HG03025 (cell line): Measurements from ENCODE around the gene CDK3.
"Not testable (repeated sequence)": the region's sequence is repeated elsewhere in the genome, so short reads cannot be mapped to it uniquely, and the experiment has no call there.

Experiments used
- ATAC-seq: cut with Tn5 transposase; IDR thresholded peaks from one replicate; pipeline ENCODE4 v1.9.1; 2021; ENCODE audit warnings: mild to moderate bottlenecking, moderate library complexity; ENCODE audit not compliant: unreplicated experiment, low FRiP score

CDK3 gene

DNA sequence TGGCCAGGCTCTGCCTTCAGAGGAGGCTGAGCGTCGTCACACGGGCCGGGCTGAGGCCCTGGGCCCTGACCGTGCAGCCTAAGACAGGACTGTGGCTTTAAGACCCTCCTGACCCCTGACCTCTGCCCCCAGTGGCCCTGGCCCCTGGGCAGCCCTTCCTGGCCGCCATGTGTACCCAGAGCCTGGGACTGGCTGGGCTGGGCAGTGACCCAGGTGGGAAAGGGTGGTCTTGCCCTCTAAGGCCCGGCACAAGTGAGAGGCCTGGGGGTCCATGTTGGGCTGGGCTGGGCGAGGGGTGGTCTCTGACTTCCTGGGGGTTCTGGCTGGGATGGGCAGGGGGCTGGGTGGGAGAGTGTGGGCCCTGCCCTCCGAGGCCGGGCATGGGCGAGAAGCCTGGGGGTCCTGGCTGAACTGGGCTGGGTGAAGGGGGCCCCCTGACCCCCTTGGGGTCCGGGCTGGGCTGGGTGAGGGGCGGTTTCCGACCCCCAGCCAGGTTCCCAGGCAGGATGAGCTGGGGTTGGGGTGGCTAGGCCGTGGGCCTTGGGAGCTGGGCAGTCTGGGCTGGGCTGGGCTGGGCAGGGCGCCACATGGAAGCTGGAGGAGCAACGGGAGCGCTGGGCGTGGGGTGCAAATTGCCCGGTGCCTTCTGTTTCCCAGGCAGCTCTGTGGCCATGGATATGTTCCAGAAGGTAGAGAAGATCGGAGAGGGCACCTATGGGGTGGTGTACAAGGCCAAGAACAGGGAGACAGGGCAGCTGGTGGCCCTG, at the start of gene CDK3:
Gene CDK3, plus strand, starts transcription at position 101 of the 767 bp plus-strand sequence. Its CDS starts 571 bp downstream, at position 672.
- ATAC-seq: no peak

DNA sequence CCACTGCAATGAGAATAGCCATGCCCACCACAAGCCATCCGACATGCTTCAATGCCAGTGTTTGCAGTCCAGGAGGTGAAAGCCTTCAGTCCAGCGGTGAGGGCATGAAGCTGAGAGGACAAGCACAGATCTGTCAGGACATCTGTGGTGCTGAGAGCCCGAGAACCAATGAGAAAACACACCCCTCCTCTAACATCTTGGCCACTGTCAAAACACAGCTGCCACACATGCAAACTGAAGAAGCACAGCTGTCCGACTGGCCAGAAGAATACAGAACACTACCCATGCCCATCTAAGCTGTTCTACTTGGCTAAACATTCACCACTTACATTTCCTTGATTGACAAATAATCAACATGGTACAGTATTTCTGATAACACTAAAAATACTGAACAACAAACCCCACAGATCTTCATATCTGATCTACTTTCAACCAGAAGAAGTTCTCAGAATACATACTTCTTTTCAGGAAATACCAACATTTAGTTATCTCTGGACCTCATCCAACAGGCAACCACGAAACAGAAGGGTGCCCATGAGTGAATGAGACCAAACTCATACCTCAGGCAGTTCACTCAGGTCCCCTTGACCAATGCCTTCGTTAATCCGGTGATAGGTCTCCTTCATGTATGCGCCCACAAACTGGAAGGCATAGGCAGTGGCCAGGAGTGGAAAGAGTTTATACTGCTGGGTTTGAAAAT, 49.6 kb upstream of the CDK3 start:
- ATAC-seq: no peak

DNA sequence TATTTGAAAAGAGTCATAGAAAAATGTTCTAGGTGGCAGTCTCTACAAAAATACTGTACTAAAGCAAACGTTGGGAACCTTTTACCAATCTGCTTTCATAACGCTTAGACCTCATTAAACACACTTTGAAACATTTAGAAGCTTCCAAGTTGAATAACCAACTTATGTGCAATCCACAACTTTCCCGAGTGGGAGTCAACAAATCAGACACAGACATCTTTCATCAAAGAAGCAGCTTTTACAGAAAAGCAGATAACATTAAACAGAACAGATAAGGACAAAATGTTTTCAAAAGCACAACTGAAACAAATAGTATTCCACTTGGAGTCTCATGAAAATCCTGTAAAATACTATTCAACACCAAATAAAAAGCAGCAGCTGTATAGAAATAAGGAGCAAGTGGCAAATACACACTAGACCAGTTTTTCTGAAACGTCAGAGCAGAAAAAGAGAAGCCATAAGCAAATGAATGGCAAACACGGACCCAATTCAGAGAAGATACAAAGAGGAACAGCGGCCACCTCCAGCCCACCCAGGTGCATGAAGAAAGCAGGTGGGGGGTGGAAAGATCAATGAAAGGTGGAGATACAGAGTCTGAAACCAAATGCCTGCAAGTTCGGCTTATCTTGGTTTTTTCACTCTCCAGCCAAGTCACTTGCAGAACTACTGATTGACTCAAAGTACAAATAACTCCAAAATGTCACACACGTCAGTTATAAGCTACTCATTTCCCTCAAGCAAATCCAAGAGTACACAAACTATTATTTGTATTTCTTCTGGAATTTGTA, 41.4 kb upstream of the CDK3 start:
- ATAC-seq: no peak

DNA sequence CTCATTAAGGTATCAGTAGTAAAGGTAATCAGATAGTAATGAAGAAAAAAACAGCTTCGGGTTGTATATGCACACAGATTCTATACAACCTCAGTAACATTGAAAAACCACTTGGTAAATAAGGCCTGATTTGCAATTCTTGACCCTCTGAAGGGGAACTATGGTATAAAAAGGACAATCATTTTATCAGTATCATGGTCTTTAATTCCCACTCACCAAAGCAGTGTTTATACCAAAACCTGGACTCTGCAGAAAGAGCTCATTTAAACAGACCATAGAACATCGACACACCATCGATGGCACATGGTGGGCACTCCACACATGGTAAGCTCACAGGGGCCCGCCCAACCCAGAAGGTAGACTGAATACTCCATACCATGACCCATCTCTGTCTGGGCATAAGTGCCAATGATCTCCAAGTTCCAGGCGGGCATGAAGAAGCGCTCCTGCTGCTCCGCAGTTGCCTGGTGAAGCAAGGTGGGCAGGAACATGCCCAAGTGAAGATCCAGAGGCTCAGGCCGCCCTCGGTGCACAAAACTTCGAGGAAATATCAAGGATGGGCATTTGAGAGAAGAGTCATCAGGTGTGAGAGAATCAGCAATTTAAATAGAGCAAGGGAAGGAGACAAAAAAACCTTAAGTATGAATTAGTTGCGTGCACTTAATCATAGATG, 40.7 kb upstream of the CDK3 start:
- no peak for ATAC-seq

DNA sequence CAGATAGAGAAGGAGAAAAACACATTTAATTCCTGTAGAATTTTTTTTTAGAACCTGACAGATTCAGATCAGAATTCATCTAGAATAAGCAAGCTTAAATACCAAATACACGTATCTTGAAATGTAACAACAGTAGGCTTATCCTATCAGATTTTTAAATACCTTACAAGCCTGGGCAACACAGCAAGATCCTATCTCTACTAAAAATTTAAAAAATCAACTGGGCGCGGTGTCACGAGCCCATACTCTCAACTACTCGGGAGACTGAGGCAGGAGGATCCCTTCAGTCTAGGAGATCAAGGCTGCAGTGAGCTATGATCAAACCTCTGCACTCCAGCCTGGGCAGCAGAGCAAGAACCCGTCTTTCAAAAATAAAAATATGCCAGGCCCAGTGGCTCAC, 35.2 kb upstream of the CDK3 start:
- no peak for ATAC-seq

DNA sequence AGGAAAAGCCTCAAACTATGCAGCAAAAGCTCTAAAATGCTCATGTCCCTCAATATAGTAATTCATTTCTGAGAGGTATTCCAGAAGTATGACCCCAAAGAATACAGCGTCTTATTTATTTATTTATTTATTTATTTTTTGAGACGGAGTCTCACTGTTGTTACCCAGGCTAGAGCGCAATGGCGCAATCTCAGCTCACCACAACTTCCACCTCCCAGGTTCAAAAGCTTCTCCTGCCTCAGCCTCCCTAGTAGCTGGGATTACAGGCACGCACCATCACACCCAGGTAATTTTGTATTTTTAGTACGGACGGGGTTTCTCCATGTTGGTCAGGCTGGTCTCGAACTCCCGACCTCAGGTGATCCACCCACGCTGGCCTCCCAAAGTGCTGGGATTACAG, 31.6 kb upstream of the CDK3 start:
- not testable (repeated sequence) for ATAC-seq

DNA sequence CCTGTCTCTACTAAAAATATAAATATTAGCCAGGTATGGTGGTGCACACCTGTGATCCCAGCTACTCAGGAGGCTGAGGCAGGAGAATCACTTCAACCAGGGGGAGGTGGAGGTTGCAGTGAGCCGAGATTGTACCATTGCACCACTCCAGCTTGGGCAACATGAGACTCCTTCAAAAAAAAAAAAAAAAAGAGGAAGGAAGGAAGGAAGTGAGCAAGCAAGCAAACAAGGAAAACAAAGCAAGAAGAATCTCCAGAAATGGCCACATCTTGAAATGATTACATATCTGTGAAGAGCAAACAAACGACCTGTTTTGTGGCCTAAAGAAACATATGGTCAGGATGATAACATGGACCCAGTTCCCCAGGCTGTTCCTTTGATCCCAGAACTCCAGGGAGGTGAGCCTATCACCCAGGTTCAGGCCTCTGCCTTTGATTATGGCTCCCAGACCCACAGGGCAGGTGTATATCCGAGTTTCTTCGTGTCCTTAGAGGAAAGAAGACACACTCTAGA, 30.6 kb upstream of the CDK3 start:
- no peak for ATAC-seq

DNA sequence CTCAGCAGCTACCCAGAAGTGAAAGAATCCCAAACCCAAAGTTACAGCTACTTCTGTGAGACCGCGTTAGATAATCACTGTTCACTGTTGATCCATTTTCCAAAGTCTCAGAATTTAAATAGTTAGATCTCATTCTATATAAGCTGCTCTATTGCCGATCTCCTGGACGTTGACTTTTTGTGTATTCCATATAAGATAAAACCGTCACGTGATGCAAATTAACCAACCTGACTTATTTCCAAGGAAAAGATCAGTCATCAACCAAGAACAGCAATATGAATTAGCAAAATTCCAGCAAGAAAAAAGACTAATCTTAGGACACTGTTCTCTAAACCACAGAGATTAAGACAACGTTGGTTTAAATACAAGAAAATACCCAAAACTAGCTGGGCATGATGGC, 30.0 kb upstream of the CDK3 start:
- no peak for ATAC-seq

DNA sequence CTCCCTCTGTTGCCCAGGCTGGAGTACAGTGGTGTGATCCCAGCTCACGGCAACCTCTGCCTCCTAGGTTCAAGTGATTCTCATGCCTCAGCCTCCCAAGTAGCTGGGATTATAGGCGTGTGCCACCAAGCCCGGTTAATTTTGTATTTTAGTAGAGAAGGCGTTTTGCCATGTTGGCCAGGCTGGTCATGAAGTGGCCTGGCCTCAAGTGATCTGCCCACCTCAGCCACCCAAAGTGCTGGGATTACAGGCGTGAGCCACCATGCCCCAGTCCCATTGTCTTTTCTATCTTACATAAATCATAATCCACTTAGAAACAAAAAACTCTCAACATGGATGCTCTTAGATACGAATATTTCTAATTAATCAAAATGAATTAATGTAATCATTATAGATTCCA, 25.5 kb upstream of the CDK3 start:
- not testable (repeated sequence) for ATAC-seq

DNA sequence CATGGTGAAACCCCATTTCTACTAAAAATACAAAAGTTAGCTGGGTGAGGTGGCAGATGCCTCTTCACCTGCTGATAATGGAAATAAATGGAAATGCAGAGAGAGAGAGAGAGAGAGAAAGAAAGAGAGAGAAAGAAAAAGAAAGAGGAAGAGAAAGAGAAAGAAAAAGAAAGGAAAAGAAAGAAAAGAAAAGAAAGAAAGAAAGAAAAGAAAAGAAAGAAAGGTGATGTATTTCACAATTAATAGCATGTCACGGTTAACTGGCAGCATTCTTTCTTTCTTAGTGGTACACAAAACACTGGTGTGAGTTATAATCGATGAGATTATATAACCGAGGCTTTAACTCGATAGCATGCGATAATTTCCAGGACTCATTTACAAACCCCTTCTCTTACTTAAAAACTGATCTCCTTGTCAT, 24.9 kb upstream of the CDK3 start:
- ATAC-seq: no peak

DNA sequence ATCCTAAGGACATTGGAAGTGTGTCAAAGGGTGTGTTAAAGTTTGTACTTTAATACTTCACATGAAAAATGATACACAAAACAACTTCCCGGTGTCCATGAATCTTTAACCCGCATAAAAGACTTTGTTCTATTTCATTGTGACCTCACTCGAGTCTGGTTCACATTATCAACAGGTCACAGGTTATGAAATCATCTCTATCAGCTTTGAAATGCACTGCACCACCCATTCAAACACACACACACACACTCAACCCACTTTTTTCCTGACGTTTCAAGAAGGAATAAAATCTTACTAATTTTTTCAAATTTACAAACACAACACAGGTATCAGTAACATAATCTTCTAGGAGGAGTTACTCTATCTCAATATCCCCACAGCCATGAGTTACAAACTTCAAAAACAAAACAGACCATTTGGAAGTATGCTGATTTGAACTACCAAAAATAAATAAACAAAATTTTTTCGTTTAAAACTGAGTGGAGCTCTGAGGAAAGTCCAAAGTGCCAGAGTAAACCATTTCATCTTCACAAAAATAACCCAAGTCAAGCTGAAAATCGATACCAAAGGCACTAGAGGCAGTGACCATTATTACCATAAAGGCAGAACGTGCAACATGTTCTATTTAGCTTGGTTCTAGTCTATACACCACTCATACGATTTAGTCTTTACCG, 24.3 kb upstream of the CDK3 start:
- ATAC-seq: no peak

DNA sequence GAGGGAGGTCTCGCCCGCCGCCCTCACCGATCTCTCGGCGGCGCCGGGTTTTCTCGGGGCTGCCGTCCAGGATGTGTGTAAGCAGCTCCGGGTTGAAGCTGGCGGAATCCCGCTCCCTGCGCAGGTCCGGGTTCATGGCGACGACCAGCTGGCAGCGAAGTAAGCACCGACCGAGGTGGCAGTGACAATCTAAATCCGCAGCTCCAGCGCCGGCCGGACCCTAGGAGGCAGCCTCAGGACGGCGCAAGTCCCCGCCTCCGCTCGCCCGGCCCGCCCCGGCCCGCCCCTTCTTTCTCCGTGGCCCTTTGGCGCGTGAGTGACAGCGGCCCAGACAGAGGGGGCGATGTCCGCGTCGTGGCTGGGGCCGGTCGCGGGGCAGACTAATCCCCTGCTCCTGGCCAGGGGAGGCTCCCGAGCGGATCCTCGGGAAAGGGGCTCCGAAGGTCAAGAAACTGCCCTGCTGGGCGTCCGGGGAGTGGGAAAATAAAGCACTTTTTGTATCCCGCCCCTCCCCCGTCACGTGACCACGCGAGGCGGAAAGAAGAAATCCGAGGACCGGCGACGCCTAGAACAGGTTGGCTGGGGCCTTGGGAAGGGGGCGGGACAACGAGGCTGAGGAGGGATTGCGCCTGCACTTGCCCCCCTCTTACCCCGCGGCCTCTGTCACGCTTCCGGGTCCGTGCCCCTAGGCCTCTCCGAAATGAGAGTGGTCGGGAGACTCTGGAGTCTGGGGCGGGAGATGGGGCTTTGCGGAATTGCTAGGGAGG, 21.5 kb upstream of the CDK3 start, which contains the start of the genes ACOX1 and TEN1:
Gene ACOX1, minus strand, starts transcription at position 229 of the 767 bp plus-strand sequence. Its CDS starts 93 bp downstream, at position 136.
Gene TEN1, plus strand, starts transcription at position 303 of the 767 bp plus-strand sequence. CDS start 6,953 bp downstream, outside the sequence.
- ATAC-seq: peak; percentile 83

DNA sequence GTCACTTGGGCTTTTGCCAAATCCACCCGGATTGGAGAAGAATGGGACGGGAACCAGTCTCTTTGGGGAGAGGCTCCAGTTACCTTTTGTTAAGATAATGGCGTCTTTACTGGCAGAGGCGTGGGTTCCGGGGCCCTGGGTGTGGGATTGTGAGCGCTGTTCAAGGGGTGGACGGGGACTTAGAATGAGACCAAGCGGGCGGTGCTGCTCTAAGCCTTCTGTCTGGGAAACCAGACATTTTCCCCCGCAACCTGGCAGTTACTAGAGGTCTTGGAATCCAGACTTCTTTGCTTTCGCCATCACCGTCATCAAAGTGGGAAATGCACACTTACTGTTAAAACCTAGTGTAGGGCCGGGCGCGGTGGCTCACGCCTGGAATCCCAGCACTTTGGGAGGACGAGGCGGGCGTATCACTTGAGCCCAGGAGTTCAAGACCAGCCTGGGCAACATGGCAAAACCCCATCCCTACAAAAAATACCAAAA, 20.9 kb upstream of the CDK3 start:
- ATAC-seq: peak; percentile 24

DNA sequence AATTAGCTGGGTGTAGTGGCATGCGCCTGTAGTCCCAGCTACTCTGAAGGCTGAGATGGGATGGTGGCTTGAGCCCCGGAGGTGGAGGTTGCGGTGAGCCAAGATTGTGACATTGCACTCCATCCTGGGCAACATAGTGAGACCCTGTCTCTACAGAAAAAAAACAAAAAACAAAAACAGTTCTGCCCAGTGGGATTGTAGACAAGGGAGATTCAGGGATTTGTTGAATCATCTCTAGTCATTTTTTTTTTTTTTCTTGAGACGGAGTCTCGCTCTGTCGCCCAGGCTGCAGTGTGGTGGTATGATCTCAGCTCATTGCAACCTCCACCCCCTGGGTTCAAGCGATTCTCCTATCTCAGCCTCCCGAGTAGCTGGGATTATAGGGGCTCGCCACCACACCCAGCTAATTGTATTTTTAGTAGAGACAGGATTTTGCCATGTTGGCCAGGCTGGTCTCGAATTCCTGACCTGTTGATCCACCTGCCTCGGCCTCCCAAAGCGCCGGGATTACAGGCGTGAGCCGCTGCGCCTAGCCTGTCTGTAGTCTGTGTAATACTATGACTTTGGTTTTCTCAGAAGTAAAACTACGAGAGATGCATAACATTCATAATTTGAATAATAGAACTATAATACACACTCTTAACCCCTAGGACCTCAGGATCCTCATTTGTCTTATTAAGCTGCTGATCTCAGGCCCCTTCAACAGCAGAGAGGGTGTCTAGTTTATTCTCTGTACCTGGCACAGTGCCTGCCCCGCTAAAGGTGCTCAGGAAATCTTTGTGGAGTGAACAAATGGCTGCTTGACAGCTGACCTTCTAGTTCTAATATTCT, 20.3 kb upstream of the CDK3 start:
- no peak for ATAC-seq

DNA sequence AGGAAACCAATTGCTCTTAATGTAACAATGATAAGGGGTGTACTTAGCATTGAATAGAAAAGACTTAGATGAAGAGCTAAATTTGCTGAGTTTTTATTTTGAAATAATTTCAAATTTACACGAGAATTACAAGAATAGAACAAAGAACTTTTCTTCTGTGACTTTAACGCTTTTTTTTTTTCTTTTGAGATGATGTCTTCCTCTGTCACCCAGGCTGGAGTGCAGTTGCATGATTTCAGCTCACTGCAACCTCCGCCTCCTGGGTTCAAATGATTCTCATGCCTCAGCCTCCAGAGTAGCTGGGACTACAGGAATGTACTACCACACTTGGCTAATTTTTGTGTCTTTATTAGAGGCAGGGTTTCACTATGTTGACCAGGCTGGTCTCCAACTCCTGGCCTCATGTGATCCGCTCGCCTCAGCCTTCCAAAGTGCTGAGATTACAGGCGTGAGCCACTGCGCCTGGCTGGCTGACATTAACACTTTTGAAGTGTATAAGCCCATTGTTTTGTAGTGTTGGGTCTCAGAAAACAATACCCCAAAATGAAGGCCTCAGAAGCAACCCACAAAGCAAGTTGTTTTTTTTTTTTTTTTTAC, 19.5 kb upstream of the CDK3 start:
- ATAC-seq: no peak

DNA sequence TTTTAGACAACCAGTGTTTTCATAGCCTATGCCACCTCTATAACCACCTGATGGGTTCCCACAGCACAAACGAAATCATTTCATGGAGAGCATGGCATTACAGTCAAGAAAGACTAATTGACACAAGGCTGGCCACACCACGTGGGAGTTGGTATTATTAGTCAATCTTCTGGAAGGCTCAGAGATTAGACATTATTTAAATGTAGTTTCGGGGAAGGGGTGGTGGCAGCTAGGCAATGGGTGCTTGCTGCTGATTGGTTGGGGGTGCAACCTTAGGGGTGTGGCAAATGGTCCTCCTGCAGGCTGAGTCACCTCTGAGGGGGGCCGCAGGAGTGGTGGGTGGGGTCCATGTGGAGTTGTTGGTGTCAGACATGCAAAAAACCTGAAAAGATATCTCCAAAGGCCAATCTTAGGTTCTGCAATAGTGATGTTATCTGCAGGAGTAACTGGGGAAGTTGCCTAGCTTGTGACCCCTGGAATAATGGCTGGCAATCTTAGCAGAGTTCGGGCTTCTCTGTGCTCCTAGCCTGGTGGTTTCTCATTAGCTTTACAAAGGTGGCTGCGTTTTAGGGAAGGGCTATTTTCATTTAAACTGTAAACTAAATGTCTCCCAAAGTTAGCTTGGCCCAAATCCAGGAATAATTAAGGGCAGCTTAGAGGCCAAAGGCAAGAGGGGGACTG, 17.0 kb upstream of the CDK3 start:
- ATAC-seq: no peak

DNA sequence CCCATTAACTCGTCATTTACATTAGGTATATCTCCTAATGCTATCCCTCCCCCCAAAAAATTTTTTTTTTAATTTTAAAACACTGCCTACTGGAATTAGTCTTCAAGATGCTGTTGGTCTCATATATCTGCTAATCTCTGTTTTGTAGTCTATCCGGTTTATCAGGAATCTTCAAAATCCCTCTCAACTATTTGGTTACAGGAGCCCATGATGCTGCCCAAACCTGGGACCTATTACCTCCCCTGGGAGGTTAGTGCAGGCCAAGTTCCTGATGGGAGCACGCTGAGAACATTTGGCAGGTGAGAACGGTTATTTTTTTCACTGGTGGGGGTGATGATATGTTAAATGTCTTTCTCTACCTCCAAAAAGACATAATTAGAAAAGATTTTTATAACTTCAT, 14.7 kb upstream of the CDK3 start:
- ATAC-seq: no peak
